ENCODE results near the gene SETD1A.

SETD1A gene

GRCh38 chr16:30953511-30954124 lies 3.9 kb upstream of the SETD1A start:
- DNase-seq (ENCODE audit: low read depth): peak; percentile 35

- DNase-seq (ENCODE audit: low read depth): no peak
Measured at GRCh38 chr16:30954993-30955392, 2.6 kb upstream of the SETD1A start.

- DNase-seq (ENCODE audit: low read depth): peak; percentile 88
Measured at GRCh38 chr16:30956601-30957455, 726 bp upstream of the SETD1A start.

- no peak for DNase-seq (ENCODE audit: low read depth)
Measured at GRCh38 chr16:30958175-30959079, 873 bp downstream of the SETD1A start.

- no peak for DNase-seq (ENCODE audit: low read depth)
Measured at GRCh38 chr16:30961384-30961783, 3.8 kb downstream of the SETD1A start.

- DNase-seq (ENCODE audit: low read depth): no peak
Measured at GRCh38 chr16:30963925-30964511, 6.5 kb downstream of the SETD1A start.

GRCh38 chr16:30964574-30965226 lies 7.1 kb downstream of the SETD1A start:
- no peak for DNase-seq (ENCODE audit: low read depth)

GRCh38 chr16:30965436-30965835 lies 7.9 kb downstream of the SETD1A start:
- DNase-seq (ENCODE audit: low read depth): no peak

GRCh38 chr16:30966033-30966619 lies 8.6 kb downstream of the SETD1A start:
- DNase-seq (ENCODE audit: low read depth): no peak

GRCh38 chr16:30967795-30968194 lies 10.2 kb downstream of the SETD1A start:
- no peak for DNase-seq (ENCODE audit: low read depth)

- DNase-seq (ENCODE audit: low read depth): no peak
Measured at GRCh38 chr16:30969246-30969842, 11.8 kb downstream of the SETD1A start.

- DNase-seq (ENCODE audit: low read depth): no peak
Measured at GRCh38 chr16:30971298-30971697, 13.7 kb downstream of the SETD1A start.

GRCh38 chr16:30972872-30973271 lies 15.3 kb downstream of the SETD1A start:
- DNase-seq (ENCODE audit: low read depth): no peak

- DNase-seq (ENCODE audit: low read depth): no peak
Measured at GRCh38 chr16:30974348-30974747, 16.8 kb downstream of the SETD1A start.

GRCh38 chr16:30976486-30976885 lies 18.9 kb downstream of the SETD1A start:
- DNase-seq (ENCODE audit: low read depth): no peak

GRCh38 chr16:30977502-30977901 lies 19.9 kb downstream of the SETD1A start:
- DNase-seq (ENCODE audit: low read depth): no peak

- no peak for DNase-seq (ENCODE audit: low read depth)
Measured at GRCh38 chr16:30979170-30980022, 21.8 kb downstream of the SETD1A start.

GRCh38 chr16:30980023-30980371 lies 22.4 kb downstream of the SETD1A start:
- DNase-seq (ENCODE audit: low read depth): no peak

- DNase-seq (ENCODE audit: low read depth): no peak
Measured at GRCh38 chr16:30980434-30980833, 22.9 kb downstream of the SETD1A start.

GRCh38 chr16:30980959-30981358 lies 23.4 kb downstream of the SETD1A start:
- no peak for DNase-seq (ENCODE audit: low read depth)

Data from stimulated activated CD8-positive, alpha-beta memory T cell treated with anti-CD3 and anti-CD28 coated beads, Interleukin-7, amount 100 ng/mL, for 24 hours (primary cell).